ENCODE data around the gene STXBP6.
A peak's percentile ranks its signal among the peaks of the same experiment; 100 is the strongest.

The STXBP6 gene

DNA sequence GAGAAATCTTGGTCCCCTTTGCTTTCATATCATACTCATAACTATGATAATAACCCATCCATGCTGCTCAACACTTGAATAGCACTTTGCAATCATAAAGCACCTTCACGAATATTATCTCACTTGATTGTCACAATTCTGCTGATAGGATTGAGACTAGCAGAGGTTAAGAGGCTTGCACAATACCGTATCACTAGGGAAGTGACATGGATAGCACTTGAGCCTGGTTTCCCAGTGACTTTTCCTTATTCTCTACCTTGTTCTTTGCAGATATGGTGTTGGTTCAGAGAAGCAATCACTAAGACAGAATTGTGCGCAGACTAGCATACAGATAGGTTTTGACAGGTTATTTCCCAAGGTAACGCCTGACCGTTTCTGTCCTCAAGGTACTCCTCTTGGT is 229.3 kb downstream of the STXBP6 start:
- TF ChIP-seq, protein P1, sequence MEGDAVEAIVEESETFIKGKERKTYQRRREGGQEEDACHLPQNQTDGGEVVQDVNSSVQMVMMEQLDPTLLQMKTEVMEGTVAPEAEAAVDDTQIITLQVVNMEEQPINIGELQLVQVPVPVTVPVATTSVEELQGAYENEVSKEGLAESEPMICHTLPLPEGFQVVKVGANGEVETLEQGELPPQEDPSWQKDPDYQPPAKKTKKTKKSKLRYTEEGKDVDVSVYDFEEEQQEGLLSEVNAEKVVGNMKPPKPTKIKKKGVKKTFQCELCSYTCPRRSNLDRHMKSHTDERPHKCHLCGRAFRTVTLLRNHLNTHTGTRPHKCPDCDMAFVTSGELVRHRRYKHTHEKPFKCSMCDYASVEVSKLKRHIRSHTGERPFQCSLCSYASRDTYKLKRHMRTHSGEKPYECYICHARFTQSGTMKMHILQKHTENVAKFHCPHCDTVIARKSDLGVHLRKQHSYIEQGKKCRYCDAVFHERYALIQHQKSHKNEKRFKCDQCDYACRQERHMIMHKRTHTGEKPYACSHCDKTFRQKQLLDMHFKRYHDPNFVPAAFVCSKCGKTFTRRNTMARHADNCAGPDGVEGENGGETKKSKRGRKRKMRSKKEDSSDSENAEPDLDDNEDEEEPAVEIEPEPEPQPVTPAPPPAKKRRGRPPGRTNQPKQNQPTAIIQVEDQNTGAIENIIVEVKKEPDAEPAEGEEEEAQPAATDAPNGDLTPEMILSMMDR (IDR thresholded peaks at IDR 0.05; ENCODE audit: low read depth, low read length): no peak
- no peak for DNase-seq (ENCODE audit: extremely low read depth, low read depth)

DNA sequence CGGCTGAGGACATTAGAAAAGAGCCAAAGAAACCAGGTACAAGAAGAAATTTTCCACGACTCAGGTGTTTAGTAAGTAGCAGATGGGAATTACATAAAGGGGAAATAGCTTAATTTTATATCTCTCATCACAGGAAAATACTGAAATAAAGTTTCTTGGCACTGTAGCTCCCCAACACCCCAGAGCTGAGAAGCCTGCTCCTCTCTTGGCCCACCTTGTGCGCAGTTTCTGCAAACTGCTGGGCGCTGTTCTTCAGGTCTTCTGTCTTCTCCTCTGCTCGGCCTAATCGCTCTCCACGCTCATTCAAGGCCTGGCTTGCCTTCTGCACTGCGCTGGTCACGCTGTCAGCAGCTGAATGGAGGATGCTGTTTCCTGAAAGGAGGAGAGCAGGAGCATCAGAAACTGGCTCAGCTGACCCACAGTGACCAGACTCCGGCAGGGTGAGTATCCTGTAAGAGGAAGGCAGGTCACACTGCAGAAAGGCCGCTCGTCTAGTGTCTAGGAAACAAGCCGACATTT is 231.1 kb downstream of the STXBP6 start:
- TF ChIP-seq, protein P1 (IDR thresholded peaks at IDR 0.05; ENCODE audit: low read depth, low read length): no peak
- no peak for DNase-seq (ENCODE audit: extremely low read depth, low read depth)

DNA sequence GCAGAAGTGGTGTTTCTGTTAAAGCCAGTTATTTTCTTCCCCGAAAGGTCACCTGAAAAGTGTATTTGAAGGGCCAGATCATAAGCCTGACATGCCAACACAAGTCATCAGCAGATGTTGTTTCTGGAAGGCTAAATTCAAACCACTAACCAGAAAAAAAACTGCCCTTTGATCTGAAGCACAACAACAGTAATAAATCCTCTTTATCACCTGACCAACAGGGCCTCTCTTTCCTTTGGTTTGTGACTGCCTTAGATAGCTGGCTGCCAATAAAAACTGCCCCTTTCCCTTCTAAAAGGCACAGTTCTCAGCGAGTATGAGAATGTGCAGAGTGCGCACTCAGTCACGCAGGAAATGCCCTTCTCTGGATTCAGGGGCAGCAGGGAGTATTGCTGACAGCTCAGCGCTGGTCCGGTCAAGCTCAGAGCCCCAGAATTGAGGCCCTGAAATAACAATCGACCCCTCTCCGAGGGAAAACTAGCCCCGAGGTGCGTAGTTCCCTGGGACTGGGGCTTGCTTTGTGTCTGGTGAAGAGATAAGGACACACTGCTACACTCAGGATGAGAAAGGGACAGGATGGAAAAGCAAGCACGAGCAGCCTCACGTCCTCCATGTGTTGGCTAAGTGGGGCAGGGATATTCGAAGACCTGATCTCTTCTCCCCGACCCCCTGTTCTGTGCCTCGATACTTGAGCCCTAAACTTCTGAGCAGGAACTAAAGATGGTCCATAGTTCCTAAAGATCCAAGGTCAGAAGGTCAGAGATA is 231.7 kb downstream of the STXBP6 start:
- TF ChIP-seq, protein P1 (IDR thresholded peaks at IDR 0.05; ENCODE audit: low read depth, low read length): no peak

DNA sequence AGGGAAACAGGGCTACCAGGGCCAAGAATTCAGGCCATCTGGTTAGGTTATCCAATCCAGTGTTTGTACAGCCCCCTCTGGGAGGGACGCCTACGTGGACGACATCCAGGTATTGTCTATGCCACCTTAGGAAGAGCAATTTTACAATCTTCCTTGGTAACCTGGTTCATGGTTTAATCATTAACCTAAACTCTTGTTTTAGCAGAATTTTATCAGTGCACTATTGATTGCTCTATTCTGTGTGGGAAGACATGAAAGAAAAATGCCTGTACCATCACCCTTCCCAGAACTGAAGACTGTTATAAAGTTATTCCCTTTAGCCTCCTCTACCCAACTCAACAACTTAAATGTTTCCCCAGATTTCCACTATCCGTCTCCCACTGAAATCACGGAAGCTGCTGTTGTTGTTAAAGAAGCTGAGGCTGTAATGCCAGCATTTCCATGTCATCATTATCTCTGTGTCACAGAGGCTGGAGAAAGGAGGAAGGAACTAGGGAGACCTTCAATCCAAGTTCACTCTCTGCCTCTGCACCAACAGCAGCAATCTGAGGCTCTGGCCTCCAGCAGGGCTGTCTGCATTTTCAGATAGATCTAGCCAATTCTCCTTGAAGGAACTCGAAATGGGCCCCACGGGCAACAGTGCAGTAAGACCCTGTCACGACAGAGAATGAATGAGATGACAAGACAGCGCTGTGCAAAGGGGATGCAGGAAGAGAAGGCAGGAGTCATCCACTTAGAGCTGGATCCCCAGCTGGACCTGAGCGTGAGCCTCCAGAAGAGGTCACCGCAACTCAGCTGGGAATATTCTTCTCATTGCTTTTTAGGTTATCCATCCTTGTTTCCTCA is 232.5 kb downstream of the STXBP6 start:
- TF ChIP-seq, protein P1 (IDR thresholded peaks at IDR 0.05; ENCODE audit: low read depth, low read length): peak; percentile 54
- no peak for DNase-seq (ENCODE audit: extremely low read depth, low read depth)

More for the DNA sequence above, 231.7 kb downstream of the STXBP6 start:
- no peak for DNase-seq (ENCODE audit: extremely low read depth, low read depth)

DNA sequence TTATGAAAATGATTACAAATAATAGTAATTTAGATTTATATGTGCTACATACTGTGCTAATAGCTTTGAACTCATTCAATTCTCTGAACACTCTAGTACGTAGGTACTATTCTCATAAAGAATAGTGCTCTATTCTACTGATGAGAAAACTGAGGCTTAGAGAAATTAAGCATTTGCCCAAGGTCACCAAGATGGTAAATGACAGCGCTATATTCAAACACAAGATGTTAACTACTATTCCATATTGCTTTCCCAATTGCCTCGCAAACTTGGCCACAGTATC is 233.1 kb downstream of the STXBP6 start:
- TF ChIP-seq, protein P1 (IDR thresholded peaks at IDR 0.05; ENCODE audit: low read depth, low read length): no peak
- DNase-seq (ENCODE audit: extremely low read depth, low read depth): no peak

DNA sequence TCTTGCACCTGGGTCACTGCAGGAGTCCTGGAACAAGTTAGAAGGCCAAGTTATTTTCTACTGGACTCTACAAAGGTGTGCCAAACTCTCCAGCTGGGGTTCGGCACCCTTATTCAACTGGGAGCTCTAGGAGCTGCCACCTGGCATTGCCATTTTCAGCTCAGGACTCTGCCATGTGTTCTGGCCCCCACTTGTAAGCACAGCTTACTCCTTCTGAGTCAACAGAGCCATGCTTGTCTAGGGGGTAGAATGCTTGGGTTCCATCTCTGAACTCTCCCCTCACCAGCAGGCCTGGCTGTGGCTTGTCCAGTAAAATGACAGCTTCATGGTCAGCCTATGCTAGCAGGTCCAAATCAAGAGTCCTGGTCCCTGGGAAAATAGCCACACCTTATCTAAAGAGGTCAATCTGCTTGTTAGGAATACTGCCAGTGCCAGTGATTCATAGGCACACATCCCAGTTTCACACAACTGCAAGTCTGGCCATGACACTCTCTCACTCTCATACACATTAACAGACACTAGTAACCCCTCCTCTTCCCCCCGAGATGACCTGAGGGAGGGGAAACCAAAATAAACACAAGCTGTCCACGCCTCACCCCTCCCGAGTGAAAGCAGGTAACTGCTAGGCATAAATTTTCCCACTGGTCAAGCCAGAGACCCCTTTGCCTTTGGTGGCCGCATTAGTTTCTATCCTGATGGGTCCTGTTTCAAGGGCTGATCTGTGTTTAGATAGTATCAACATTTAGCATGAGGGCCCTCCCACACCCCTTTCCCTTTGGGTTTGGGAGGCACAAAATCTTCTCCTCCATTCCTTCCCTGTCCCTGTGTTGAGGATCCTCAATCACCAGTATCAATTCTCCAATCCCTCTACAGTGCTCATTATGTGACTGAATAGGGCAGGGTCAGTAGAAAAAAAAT is 233.7 kb downstream of the STXBP6 start:
- DNase-seq (ENCODE audit: extremely low read depth, low read depth): no peak
- TF ChIP-seq, protein P1 (IDR thresholded peaks at IDR 0.05; ENCODE audit: low read depth, low read length): no peak

Measured in AG09319 (cell line).